GM19463 (cell line): ENCODE results near the gene SCTR.

Experiments
- ATAC-seq: cut with Tn5 transposase; IDR thresholded peaks from one replicate; pipeline ENCODE4 v1.9.1; 2021; ENCODE audit warnings: mild to moderate bottlenecking, moderate library complexity; ENCODE audit not compliant: unreplicated experiment

The SCTR gene

DNA sequence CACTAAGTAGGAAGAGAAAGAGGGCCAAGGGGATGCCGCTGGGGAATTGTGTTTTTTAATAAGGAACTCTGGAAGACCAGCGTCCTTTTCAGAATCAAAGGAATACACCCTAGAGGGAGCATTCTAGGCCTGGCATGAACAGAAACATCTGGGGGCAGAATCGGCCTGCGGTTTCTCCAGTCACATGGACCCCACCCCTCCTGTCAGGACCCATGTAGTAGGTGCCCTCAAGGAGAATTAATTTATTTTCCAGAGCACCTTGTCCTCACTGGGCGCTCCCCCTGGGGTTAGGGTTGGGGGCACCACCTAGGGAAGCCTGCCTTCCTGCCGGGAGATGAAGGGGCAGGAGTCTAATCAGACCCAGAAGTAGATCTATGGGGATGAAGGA lies 48.4 kb downstream of the SCTR start:
- ATAC-seq: no peak

DNA sequence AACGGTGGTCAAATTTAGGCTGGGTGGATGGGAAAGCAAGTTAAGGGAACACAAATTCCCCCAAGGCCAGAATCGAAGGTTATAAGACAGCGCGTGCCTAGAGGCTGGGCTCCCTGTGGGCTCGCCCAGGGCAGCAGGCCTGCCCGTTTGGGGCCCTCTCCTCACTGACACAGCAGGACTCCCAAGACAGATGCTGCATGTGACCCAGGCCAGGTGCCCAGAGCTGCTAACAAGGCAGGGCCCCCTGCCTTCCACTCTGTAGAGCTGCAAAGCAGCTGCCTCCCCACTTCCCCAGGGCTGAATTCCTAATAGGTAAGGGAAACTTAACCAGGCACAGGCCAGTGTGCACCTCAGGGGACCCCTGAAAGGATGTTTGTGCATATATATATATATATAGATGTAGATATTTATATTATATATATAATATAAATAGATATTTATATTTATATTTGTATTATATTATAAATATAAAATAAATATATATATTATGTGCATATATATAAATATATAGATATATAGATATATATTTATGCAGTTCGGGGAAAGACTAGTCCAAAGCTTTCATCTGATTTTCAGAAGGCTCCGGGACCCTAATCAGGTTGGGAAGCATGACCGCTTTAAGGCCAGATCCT lies 48.9 kb downstream of the SCTR start:
- no peak for ATAC-seq

DNA sequence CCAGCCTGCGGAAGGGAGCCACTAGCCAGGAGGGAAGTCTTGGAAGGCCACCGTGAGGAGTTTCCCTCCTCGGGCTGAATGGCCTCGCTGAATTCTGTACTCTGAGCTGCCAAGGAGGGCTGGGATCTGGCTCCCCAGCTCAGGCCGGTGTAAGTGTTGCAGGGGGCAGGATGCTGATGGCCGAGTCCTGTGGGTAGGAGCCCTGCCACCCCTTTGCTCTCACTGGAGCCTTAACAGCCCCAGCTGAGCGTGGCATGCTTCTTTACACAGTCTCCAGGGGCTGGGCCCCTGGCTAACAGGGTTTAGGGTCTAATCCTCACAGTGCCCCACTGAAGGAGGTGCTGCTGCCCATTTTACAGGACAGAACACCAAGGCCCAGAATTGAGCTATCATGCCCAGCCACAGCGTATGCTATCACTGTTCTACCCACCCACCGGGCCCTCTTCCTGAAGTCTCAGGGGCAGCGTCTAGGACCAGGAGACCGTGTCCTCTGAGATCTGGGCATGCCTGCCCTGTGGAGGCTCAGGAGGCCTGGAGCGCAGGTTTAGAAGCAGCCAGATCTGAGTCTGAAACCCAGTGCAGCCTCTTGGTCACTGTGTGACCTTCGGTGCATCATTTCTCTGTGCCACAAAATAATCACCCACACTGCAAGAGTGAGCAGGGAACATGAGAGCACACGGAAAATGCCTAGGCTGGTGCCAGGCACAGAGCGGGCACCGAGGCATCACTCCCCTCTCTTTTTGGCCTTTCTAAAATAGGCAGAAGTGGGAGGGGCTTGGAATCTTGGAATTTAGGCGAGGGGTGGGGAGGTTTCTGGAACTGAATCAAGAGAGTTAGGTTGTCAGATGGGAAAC lies 49.7 kb downstream of the SCTR start:
- ATAC-seq: no peak

DNA sequence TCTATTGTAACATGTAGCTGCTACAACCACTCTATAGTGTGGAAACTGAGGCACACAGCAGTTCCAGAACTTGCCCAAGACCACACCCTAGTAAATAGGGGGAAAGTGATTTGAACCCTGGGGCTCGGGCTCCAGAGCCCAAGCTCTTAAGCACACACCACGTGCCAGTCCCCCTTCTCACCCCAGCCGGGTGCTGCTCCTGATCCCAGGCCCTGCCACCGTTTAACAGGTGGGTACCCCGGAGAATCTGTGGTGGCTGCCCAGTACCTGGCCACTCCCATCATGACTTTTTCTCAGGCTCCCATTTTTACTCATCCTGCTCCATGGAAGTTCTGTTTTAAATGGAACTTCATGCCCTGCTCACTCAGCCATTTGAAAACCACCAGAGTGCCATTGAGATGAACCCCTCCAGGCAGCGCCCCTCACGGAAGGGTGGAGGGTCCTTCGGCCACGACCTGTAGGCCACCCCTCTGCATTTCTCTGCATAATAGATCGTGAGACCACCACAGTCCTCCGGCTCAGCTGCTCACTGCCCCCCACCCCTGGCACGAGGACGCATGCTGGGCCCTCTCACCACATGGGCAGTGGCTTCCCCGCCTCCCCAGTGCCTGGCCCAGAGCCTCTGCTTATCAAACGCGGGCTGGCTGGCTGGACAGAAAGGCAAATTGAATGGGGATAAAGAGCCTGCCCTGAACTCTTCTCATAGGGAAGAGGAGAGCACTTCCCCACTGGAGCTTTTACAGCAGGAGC lies 50.5 kb downstream of the SCTR start:
- ATAC-seq: no peak

DNA sequence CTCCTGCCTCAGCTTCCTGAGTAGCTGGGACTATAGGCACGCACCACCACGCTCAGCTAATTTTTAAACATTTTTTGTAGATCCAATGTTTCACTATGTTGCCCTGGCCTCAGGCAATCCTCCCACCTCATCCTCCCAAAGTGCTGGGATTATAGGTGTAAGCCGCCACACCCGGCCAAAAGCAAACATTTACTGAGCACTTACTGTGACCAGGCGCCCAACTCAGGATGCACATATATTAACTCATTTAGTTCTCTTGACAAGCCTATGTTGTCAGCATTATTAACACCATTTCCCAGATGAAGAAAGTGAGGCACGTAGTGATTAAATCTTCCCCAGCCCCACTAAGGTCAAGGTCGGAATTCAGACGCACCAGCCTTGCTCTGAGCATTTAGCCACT lies 51.5 kb downstream of the SCTR start:
- no peak for ATAC-seq

DNA sequence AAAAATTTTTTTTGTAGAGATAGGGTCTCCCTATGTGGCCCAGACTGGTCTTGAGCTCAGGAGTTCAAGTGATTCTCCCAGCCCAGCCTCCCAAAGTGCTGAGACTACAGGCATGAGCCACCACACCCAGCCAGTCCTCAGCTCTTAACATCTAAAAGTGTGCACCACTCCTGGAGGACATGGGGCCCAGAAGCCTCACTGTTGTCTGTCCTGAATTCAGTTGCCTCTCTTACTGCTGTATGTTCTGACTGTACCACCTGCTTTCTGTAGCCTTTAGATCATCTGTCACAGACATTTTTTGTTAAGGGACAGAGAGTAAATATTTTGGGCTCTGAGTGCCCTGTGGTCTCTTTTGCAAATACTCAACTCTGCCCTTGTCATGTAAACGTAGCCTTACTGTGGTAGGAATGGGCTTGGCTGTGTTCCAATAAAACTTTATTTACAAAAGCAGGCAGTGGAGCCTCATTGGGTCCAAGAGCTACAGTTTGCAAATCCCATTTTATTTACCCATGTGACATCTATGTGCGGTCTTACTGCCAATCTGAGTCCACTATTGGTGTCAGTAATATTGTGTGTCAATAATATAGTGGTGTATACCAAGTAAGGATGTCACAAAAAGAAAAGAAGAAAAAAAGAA lies 54.5 kb downstream of the SCTR start:
- no peak for ATAC-seq

DNA sequence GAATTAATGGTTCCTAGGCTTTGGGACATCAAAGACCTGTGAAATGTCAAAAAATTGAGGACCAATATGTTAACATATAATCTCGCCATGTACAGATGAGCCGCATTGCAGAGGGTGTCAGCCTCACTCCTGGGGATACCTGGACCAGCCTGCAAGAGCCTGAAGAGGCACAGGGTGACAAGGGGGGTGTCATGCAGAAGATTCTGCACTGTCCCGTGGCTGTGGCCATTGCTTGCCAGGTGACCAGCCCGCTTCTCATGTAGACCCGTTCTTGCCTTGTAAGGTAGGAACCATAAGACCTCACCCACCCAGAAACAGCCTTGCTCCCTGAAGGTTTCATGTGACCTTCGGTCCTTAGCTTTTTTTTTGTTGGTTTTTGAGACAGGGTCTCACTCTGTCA lies 55.2 kb downstream of the SCTR start:
- ATAC-seq: no peak

DNA sequence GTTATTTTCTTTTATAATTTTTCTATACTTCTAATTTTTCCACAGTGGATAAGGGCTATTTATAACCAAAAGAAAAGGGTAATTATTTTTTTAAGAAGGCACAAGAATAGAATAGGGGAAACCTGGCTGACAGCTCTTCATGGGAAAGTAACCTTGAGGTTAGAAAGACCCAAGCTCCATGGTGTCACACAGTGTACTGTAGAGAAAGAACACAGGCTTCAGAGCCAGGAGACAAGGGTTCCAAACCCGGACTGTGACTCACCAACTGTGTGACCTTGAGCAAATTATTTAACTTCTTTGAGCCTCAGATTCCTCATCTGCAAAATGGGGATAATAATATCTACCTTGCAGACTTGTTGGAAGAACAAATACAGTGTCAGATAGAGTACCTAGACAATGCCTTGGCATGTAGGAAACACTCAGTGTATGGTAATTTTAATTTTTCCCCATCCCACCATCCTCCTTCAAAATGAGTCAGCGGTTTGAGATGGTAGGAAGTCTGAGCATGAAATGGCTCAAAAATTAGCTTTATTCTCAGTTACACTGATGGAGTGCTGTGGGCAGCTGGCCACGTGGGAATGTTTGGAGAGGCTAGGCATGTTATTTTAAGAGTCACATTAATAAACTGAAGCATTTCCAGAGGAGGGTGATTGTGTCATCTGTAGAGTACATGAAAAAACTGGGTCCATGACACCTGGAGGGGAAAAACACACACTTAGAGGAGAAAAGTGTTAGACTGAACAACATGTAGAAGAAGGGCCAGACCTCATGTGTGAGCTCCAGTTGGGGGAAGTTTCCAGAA lies 55.9 kb downstream of the SCTR start:
- peak; percentile 56 for ATAC-seq

DNA sequence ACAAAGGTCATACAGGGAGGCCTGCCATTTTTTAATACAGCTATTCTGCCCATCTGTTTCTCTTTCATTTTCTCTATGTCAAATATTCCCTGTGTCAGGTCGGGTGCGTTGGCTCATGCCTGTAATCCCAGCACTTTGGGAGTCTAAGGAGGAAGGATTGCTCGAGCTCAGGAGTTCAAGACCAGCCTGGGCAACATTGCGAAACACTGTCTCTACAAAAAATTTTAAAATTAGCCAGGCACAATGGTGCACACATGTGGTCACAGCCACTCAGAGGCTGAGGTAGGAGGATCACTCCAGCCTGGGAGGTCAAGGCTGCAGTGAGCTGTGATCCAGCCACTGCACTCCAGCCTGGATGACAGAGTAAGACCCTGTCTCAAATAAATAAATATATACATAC lies 57.9 kb downstream of the SCTR start:
- no peak for ATAC-seq

DNA sequence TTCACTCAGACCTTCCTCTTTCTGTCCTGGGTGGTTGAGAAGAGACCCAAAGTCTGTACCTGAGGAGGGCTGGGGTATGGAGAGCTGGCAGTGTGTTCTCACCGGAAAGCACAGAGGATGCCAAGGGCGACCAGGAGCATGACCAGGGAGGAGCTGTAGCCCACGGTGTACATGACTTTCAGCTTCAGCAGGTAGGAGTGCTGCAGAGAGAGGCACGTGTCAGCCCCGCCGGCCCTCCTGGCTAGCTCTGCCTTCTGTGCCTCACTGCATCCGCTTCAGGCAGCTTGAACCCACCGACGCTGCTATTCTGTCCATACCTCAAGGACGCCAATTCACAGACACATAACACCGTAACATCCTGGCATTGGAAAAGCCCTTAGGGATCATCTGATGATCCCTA lies 58.6 kb downstream of the SCTR start:
- no peak for ATAC-seq

DNA sequence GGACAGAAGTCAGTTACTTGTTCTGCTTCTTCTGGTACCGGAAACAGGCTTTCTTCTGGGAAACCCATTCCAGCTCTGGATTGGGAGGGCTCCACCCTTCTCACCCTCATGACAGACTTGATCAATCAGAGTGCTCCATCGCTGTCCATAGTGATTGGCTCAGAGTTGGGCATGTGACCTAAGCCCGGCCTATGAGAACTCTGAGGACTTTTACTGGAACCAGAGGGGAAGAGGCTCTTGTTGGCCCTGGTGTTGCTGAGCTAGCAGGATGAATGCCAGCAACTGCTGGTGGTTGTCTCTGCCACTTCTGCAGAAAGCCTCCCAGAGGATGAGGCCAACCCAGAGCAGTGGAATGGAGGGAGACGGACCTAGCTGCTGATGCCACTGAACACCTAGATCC lies 59.3 kb downstream of the SCTR start:
- ATAC-seq: no peak

DNA sequence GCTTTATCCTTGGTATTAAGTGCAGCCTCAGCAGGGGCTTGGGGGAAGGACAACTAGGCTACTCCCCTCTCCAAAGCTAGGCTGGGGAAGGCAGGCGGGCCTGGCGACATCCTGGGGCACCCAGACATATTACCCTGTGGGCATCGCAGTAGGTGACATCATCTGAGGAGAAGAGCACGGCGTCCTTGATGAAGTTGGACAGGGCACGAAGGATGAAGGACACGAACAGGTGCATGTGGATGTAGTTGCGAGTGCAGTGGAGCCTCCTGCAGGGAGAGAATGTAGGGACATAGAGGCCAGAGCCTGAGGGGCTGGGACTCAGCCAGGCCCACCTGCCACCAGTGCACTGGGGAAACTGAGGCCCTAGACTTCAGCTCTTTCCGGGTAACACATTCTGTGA lies 60.3 kb downstream of the SCTR start:
- ATAC-seq: no peak

DNA sequence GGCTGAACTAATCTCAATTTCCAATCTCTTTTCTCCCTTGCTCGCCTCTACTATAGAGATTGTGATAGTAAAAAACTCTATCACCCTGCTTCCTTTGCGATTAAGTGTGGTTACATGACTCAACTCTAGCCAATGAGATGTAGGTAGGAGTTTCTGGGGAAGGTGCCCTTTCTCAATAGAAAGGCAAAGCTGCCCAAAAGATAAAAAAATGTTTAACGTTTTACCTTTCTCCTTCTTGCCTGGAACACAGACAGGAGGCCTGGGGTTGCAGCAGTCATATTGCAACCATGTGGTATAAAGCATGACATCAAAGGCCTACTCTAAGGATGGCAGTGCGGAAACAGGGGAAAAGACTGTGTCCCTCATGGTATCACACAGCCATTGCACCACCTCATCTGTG lies 61.1 kb downstream of the SCTR start:
- no peak for ATAC-seq

DNA sequence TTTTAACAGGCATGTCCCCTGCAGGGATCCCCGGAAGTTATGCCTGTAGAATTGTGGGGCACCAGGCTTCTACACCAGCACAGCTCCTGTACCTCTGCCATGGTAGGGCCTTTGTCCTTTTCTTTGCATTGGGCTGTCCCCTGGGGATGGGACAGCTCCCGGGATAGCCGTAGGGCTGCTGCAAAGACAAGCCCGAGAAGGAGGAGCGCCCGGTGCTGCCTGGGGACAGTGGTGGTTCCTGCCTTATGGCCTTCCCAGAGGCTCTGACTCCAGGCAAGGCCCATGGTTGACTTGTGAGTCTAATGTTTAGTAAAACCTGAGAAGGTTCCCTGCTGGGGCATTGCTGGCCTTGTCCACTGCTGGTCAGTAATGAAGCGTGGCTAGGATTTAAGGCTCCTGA lies 61.7 kb downstream of the SCTR start:
- no peak for ATAC-seq

DNA sequence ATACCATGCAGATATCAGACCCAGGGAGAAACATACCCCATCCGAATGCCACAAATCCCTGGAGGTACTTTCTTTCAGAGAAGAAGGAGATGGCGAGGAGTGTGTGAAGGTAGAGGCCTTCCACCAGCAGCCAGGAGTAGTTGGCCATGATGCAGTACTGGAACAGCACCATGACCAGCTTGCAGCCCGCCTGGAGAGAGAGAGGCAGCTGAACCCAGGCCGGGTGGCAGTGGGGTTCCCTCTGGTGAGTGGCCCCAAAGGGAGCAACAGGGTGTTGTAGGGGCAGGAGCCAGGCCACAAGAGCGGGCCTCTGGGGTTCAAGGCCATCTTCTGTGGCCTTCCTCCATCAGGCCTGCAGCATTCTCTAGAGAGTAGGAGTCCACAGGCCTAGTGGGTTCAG lies 62.5 kb downstream of the SCTR start:
- no peak for ATAC-seq

DNA sequence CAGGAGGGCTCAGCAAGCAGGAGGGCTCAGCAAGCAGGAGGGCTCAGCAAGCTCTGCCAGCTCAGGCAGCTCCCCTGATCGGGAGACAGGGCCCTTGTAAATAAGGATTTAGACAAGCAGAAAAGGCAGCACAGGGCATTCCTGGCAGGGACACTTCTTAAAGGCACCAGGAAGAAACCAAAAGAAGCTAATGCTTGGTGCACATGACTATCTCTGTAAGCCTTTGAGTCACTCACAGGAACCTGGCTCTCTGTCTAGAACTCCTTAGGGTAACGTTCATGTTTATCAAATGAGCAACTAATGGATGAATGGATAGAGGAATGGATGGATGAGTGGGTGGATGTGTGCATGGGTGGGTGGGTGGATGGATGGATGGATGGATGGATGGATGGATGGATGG lies 64.2 kb downstream of the SCTR start:
- no peak for ATAC-seq

DNA sequence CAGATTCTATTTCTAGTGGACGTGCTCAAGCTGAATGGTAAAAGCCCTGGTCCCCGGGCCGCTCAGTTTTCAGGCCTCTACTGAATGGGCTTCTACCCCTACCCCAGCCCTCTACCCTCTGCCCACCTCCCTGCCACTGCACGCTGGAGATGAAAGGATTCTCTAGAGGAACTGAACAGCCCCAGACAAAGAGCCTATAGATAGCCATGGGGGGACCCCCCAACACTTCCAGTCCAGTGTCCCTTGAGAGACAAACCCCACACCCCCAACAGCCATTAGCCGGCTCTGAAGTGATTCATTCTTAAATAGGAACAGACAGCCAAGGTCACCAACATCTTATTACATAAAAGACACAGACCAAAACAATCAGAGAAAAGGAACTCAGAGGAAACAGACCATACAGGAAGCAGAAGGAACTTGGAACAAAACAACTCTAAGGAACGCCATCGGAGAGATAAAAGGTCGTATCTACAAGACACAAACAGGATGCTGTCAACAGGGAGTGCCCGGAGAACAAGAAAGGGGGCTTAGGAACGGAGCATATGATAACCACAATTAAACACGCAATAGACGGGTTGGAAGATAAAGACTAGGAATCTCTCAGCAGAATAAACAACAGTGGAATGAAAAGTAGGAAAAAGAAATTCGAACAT lies 69.1 kb downstream of the SCTR start:
- no peak for ATAC-seq

DNA sequence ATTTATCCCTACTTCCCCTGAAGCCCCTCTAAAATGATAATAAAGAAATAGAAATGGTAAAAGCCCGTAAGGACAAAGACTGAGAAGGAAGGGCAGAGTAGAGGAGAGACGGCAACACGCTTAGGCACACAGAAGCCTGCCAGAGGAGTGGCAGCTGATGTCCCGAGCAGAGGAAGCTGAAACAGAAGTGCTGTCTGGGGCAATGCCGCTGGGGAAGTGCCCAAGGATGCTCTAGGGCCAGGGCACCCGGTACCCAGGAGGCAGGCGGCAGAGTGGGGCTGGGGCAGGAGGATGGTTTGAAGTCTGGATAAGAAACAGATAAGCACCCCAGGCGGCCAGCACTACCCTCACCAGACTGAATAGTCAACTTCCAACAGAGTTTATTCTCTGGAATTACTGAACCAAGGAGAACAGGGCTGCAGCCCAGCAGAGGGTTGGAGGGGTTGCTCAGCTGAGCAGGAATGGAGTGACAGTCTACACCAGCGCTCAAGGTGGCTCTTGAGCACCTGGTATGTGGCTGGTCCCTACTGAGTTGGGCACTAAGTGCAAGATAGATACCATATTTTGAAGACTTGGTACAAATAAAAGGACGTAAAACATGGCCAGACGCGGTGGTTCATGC lies 70.2 kb downstream of the SCTR start:
- ATAC-seq: no peak

DNA sequence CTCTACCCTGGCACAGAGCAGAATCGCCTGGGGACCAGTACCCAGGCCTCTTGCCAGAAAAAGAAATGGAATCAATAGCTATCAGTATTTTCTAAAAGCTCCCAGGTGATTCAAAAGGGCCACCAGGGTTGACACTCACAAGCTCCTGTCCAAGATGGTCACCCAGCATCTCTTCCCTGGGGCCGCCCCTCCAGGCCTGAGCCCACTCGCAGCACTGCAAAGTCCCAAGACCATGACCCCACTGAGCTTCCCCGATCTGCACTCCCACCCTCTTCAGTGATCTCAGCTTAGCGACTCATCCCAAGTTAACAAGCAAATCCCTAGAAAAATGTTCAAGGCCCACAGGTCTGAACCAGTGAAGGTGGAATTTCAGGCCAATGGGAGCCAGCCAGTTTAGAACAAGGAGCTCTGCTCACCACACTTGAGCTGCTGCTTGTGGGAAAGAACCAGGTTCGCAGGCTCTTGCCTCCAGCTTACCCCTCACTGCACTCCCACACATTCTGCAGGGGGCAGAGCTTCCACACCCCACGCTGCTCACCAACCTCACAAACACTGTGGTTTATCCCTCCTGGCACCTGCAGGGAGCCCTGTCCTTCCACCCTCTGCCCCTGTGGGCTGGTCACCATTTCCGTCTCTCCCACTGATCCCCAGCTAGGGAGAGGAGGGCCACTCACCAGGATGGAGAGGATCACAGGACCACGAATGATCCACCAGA lies 72.8 kb downstream of the SCTR start:
- no peak for ATAC-seq
